Measurements from ENCODE around the gene PSMD5. TPM values are rescaled to one million over a fixed set of nuclear protein-coding genes. Genes with fewer than 3 reads are reported as not detected.

Gene PSMD5
- total RNA-seq, 6 experiments from 2014 or later, result 56.9 to 63.2 (median 60.1) TPM

GRCh38 chr9:120889606-120890271, 47.0 kb upstream of the PSMD5 start:
- peaks cover 44% of the 10 kb centered on the region for H3K4me1 Mint-ChIP-seq (ENCODE audit: low read depth)
- no peaks in the 10 kb centered on the region for H3K9me3 Mint-ChIP-seq
- DNase-seq, result no peak
- no peak overlapping the region for H3K27ac Mint-ChIP-seq
- H3K27me3 Mint-ChIP-seq (ENCODE audit: insufficient read depth), result peaks cover 35% of the 10 kb centered on the region
- H3K36me3 Mint-ChIP-seq (ENCODE audit: low read depth), result no peaks in the 10 kb centered on the region
- TF ChIP-seq CTCF (IDR thresholded peaks at IDR 0.05), result no peak
- H3K4me3 Mint-ChIP-seq, result no peak overlapping the region

GRCh38 chr9:120888626-120889025, 45.9 kb upstream of the PSMD5 start:
- DNase-seq, result no peak

GRCh38 chr9:120886490-120886967, 43.8 kb upstream of the PSMD5 start:
- TF ChIP-seq CTCF (IDR thresholded peaks at IDR 0.05), result no peak
- Mint-ChIP-seq H3K27me3 (ENCODE audit: insufficient read depth) (peaks cover 42% of the 10 kb centered on the region), H3K9me3 (no peaks in the 10 kb centered on the region), H3K4me1 (ENCODE audit: low read depth) (peaks cover 27% of the 10 kb centered on the region), H3K36me3 (ENCODE audit: low read depth) (no peaks in the 10 kb centered on the region), H3K4me3 (no peak overlapping the region), H3K27ac (no peak overlapping the region)
- peak; percentile 64 for DNase-seq

More at GRCh38 chr9:120888626-120889025, 45.9 kb upstream of the PSMD5 start:
- H3K27ac Mint-ChIP-seq, result no peak overlapping the region
- H3K4me3 Mint-ChIP-seq, result no peak overlapping the region
- no peaks in the 10 kb centered on the region for H3K36me3 Mint-ChIP-seq (ENCODE audit: low read depth)
- peaks cover 37% of the 10 kb centered on the region for H3K27me3 Mint-ChIP-seq (ENCODE audit: insufficient read depth)
- peaks cover 44% of the 10 kb centered on the region for H3K4me1 Mint-ChIP-seq (ENCODE audit: low read depth)
- no peak for TF ChIP-seq CTCF (IDR thresholded peaks at IDR 0.05)
- H3K9me3 Mint-ChIP-seq, result no peaks in the 10 kb centered on the region

- Mint-ChIP-seq H3K36me3 (ENCODE audit: low read depth) (no peaks in the 10 kb centered on the region), H3K9me3 (no peaks in the 10 kb centered on the region), H3K27ac (no peak overlapping the region), H3K4me3 (no peak overlapping the region), H3K27me3 (ENCODE audit: insufficient read depth) (peaks cover 37% of the 10 kb centered on the region), H3K4me1 (ENCODE audit: low read depth) (peaks cover 27% of the 10 kb centered on the region)
- no peak for DNase-seq
- TF ChIP-seq CTCF (IDR thresholded peaks at IDR 0.05), result no peak
Observed at GRCh38 chr9:120885958-120886357, 43.2 kb upstream of the PSMD5 start.

GRCh38 chr9:120885457-120885856, 42.7 kb upstream of the PSMD5 start:
- H3K4me1 Mint-ChIP-seq (ENCODE audit: low read depth), result peaks cover 23% of the 10 kb centered on the region
- peaks cover 38% of the 10 kb centered on the region for H3K27me3 Mint-ChIP-seq (ENCODE audit: insufficient read depth)
- H3K27ac Mint-ChIP-seq, result no peak overlapping the region
- H3K4me3 Mint-ChIP-seq, result no peak overlapping the region
- no peak for TF ChIP-seq CTCF (IDR thresholded peaks at IDR 0.05)
- no peak for DNase-seq
- H3K9me3 Mint-ChIP-seq, result no peaks in the 10 kb centered on the region
- no peaks in the 10 kb centered on the region for H3K36me3 Mint-ChIP-seq (ENCODE audit: low read depth)
